ENCODE results near the gene AMMECR1L.

DNA sequence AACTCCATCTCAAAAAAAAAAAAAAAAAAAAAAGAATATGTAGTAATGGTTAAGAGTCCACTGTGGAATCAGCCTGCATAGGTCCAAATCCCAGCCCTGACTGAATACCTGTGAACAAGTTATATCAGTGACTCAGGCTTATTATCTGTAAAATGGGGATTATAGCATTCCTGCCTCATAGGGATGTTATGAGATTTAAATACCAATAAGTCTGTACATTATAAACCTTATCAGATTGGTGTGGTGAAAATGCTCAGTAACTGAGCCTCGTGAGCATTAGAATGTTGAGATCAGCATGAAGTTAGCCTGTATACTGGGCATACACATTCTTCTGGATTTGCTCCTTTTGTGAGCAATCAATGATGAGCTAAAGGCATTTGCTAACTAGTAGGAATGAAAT, 3.0 kb upstream of the AMMECR1L start:
- TF ChIP-seq POLR2A (IDR thresholded peaks at IDR 0.05; ENCODE audit: extremely low read depth, insufficient read length): no peak
- TF ChIP-seq, protein P1, sequence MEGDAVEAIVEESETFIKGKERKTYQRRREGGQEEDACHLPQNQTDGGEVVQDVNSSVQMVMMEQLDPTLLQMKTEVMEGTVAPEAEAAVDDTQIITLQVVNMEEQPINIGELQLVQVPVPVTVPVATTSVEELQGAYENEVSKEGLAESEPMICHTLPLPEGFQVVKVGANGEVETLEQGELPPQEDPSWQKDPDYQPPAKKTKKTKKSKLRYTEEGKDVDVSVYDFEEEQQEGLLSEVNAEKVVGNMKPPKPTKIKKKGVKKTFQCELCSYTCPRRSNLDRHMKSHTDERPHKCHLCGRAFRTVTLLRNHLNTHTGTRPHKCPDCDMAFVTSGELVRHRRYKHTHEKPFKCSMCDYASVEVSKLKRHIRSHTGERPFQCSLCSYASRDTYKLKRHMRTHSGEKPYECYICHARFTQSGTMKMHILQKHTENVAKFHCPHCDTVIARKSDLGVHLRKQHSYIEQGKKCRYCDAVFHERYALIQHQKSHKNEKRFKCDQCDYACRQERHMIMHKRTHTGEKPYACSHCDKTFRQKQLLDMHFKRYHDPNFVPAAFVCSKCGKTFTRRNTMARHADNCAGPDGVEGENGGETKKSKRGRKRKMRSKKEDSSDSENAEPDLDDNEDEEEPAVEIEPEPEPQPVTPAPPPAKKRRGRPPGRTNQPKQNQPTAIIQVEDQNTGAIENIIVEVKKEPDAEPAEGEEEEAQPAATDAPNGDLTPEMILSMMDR (IDR thresholded peaks at IDR 0.05; ENCODE audit: low read depth, low read length): no peak

All from NB4 (cell line).